K562 (cell line): Measurements from ENCODE around the gene ZMYND8. TPM values are rescaled to one million over a fixed set of nuclear protein-coding genes. Genes with fewer than 3 reads are reported as not detected.

ENCODE experiments used
- BCOR ChIP-seq: fragments of 450-650 bp; IDR thresholded peaks from 2 replicates; pipeline ENCODE4 v1.6.1; 2016
- CBFA2T3 ChIP-seq: fragments of 450-650 bp; IDR thresholded peaks from 2 replicates; pipeline ENCODE4 v1.6.1; 2017
- CEBPB ChIP-seq: fragments of 450-650 bp; IDR thresholded peaks from 2 replicates; pipeline ENCODE4 v1.6.1; 2016; ENCODE audit warnings: missing genetic modification characterization, missing compliant biosample characterization
- ESRRA ChIP-seq: fragments of 450-650 bp; IDR thresholded peaks from 2 replicates; pipeline ENCODE4 v1.6.1; 2014; ENCODE audit warnings: low read depth, mild to moderate bottlenecking, moderate library complexity, borderline replicate concordance
- FOSL1 ChIP-seq: fragments of 200-800 bp; sonication (Bioruptor generic); conservative IDR thresholded peaks from 2 replicates; pipeline ENCODE4 v1.6.1; 2016; ENCODE audit warnings: missing genetic modification characterization, missing compliant biosample characterization
- GABPA ChIP-seq: fragments of 200-800 bp; sonication (Bioruptor generic); conservative IDR thresholded peaks from 2 replicates; pipeline ENCODE4 v1.6.1; 2016; ENCODE audit warnings: low read depth, missing genetic modification characterization, missing compliant biosample characterization
- GABPB1 ChIP-seq: sonication (generic); formaldehyde crosslinking; IDR thresholded peaks from 2 replicates; pipeline ENCODE4 v1.8.0; 2022; ENCODE audit warnings: mild to moderate bottlenecking, missing genetic modification reagents
- JUN ChIP-seq, 2 experiments: sonication (generic) in 1 of 2; formaldehyde crosslinking in 1 of 2; IDR thresholded peaks; 2 replicates each; pipeline versions ENCODE4 v1.6.1 to v1.8.0; 2012 to 2022; ENCODE audit warnings: borderline replicate concordance in 2 of 2, mild to moderate bottlenecking in 2 of 2, improper control_type of control experiment in 1 of 2, low read depth in 1 of 2, low read length in 1 of 2, missing genetic modification reagents in 1 of 2
- KDM1A ChIP-seq, 2 experiments: fragments of 450-650 bp; IDR thresholded peaks; 2 replicates each; pipeline ENCODE4 v1.6.1; 2016; ENCODE audit warnings: mild to moderate bottlenecking in 2 of 2
- KDM2B ChIP-seq: fragments of 250-450 bp; sonication (Bioruptor Pico); IDR thresholded peaks from 2 replicates; pipeline ENCODE4 v1.8.0; 2021; ENCODE audit warnings: mild to moderate bottlenecking, moderate library complexity
- MECOM ChIP-seq: fragments of 250-450 bp; sonication (Bioruptor Pico); IDR thresholded peaks from 2 replicates; pipeline ENCODE4 v1.8.0; 2022; ENCODE audit warnings: inconsistent platforms
- MTA3 ChIP-seq: fragments of 450-650 bp; formaldehyde crosslinking; IDR thresholded peaks from 2 replicates; pipeline ENCODE4 v1.6.1; 2017; ENCODE audit warnings: mild to moderate bottlenecking, borderline replicate concordance
- NUFIP1 ChIP-seq: fragments of 450-650 bp; IDR thresholded peaks from 2 replicates; pipeline ENCODE4 v1.6.1; 2018; ENCODE audit not compliant: partially characterized antibody
- RB1 ChIP-seq: fragments of 450-650 bp; IDR thresholded peaks from 2 replicates; pipeline ENCODE4 v1.6.1; 2017; ENCODE audit warnings: low read depth, mild to moderate bottlenecking
- TAF7 ChIP-seq: fragments of 450-650 bp; IDR thresholded peaks from 2 replicates; pipeline ENCODE4 v1.6.1; 2016; ENCODE audit warnings: missing genetic modification characterization, missing compliant biosample characterization
- ZBTB8A ChIP-seq: fragments of 450-650 bp; IDR thresholded peaks from 2 replicates; pipeline ENCODE4 v1.6.1; 2018; ENCODE audit warnings: mild to moderate bottlenecking, moderate library complexity; ENCODE audit not compliant: partially characterized antibody
- polyA plus RNA-seq, 8 experiments: library from polyadenylated mRNA; depleted of rRNA in 4 of 8; stranded (reverse) in 5 of 8; unstranded in 3 of 8; fragments of >200 nt; fragmentation: Nextera tagmentation in 2 of 8; fragmentation: Illumina TruSeq in 1 of 8; extraction: Ambion mirVana in 2 of 8; extraction: Trizol in 1 of 8; gene quantifications; 2 replicates each; pipeline versions ENCODE4 v1.2.1 to v1.2.3, GENCODE V29; 2011 to 2014; ENCODE audit warnings: inconsistent platforms in 1 of 8, missing spikeins in 1 of 8
- total RNA-seq, 7 experiments: library from RNA; depleted of rRNA in 6 of 7; stranded (reverse); fragments of >200 nt in 6 of 7; fragmentation: Illumina TruSeq in 2 of 7; extraction: Trizol in 2 of 7; gene quantifications; 2 replicates each; pipeline versions ENCODE4 v1.2.1 to v1.2.3, GENCODE V29; 2011 to 2021; ENCODE audit warnings: low replicate concordance in 1 of 7
- TF ChIP-seq, protein P1 (sequence below), 2 experiments: fragments of 450-650 bp; conservative IDR thresholded peaks; 2 replicates each; pipeline ENCODE4 v1.6.1; 2017; ENCODE audit warnings: mild to moderate bottlenecking in 2 of 2, moderate library complexity in 2 of 2
- TF ChIP-seq, protein P2 (sequence below): sonication (generic); formaldehyde crosslinking; IDR thresholded peaks from 2 replicates; pipeline ENCODE4 v1.9.0; 2022; ENCODE audit warnings: mild to moderate bottlenecking, missing genetic modification reagents
- TF ChIP-seq, protein P3 (sequence below): fragments of 450-650 bp; formaldehyde crosslinking; conservative IDR thresholded peaks from 2 replicates; pipeline ENCODE4 v1.4.0; 2022; ENCODE audit warnings: mild to moderate bottlenecking, missing genetic modification characterization
- TF ChIP-seq, protein P4 (sequence below): IDR thresholded peaks from 2 replicates; pipeline ENCODE4 v1.6.1; 2012; ENCODE audit warnings: low read depth, low read length, improper control_type of control experiment, borderline replicate concordance

ZMYND8 gene
- total and polyA plus RNA-seq, 9 of the 15 experiments (the other 6 are each of a cell fraction or from before 2014, with no cell fraction given) = 31.8 to 148 (median 71.9) TPM

DNA sequence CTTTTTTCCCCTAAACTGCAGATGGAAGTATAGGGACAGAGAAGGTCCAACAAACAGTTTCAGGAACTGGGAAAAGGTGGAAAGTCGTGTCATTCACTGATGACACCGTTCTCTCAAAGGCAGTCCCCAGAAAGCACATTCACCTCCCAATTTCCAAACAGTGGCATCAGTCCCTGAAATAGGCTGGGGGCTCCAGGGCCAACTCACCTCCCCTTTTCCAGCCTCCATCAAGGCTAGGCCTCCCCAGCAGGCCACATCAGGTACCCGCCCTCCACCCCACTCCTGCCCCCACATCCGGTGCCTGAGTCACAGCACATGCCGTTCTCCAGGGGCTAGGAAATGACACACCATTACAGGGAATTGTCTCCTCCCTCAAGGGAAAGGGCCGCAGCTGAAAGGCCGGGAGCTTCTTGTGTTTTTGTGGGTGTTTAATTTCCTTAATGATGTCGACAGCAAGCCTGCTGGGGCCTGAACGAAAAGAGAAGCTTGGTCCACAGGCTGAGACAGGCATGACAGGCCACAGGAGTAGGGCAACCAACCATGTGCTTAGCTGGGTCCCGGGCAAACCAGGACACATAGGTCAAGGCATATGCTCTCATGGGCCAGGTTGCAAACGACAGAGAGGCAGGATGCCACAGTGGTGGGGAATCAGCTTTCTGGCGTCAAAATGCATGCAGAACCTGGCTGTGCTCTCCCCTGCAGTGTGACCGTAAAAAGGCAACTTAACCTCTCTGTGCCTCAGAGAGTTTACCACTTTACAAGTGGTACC lies 39.2 kb downstream of the ZMYND8 start (continued):
- TF ChIP-seq, protein P1, sequence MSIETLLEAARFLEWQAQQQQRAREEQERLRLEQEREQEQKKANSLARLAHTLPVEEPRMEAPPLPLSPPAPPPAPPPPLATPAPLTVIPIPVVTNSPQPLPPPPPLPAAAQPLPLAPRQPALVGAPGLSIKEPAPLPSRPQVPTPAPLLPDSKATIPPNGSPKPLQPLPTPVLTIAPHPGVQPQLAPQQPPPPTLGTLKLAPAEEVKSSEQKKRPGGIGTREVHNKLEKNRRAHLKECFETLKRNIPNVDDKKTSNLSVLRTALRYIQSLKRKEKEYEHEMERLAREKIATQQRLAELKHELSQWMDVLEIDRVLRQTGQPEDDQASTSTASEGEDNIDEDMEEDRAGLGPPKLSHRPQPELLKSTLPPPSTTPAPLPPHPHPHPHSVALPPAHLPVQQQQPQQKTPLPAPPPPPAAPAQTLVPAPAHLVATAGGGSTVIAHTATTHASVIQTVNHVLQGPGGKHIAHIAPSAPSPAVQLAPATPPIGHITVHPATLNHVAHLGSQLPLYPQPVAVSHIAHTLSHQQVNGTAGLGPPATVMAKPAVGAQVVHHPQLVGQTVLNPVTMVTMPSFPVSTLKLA (conservative IDR thresholded peaks at IDR 0.05) = peak; percentile 69 to 86
- no peak for TF ChIP-seq TAF7
- TF ChIP-seq GABPB1 (CRISPR knock-in tag) = peak; percentile 60; the same call in 1 of the 2 replicates
- TF ChIP-seq, protein P2, sequence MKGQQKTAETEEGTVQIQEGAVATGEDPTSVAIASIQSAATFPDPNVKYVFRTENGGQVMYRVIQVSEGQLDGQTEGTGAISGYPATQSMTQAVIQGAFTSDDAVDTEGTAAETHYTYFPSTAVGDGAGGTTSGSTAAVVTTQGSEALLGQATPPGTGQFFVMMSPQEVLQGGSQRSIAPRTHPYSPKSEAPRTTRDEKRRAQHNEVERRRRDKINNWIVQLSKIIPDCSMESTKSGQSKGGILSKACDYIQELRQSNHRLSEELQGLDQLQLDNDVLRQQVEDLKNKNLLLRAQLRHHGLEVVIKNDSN (CRISPR knock-in tag) = no peak
- TF ChIP-seq, protein P3, sequence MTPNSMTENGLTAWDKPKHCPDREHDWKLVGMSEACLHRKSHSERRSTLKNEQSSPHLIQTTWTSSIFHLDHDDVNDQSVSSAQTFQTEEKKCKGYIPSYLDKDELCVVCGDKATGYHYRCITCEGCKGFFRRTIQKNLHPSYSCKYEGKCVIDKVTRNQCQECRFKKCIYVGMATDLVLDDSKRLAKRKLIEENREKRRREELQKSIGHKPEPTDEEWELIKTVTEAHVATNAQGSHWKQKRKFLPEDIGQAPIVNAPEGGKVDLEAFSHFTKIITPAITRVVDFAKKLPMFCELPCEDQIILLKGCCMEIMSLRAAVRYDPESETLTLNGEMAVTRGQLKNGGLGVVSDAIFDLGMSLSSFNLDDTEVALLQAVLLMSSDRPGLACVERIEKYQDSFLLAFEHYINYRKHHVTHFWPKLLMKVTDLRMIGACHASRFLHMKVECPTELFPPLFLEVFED = 0 out of 2 replicates have a peak, but pooled peaks have one; percentile 34
- TF ChIP-seq MECOM (CRISPR knock-in tag) = 0 out of 2 replicates have a peak, but pooled peaks have one; percentile 32
- TF ChIP-seq KDM1A (IDR thresholded peaks at IDR 0.05) = peak; percentile 25 to 50; a peak in 2 of 4 replicates
- peak; percentile 94 for TF ChIP-seq FOSL1
- TF ChIP-seq GABPA = peak; percentile 80
- TF ChIP-seq CBFA2T3 = peak; percentile 40
- peak; percentile 88 for TF ChIP-seq JUN (IDR thresholded peaks at IDR 0.05; ENCODE audit: borderline replicate concordance, low read depth, low read length)
- TF ChIP-seq JUN (CRISPR knock-in tag; IDR thresholded peaks at IDR 0.05; ENCODE audit: borderline replicate concordance) = no peak
- TF ChIP-seq CEBPB = no peak
- 0 out of 2 replicates have a peak, but pooled peaks have one; percentile 16 for TF ChIP-seq BCOR
- TF ChIP-seq KDM2B (CRISPR knock-in tag) = no peak
- peak; percentile 20; the same call in 1 of the 2 replicates for TF ChIP-seq ESRRA
- TF ChIP-seq ZBTB8A = no peak
- TF ChIP-seq MTA3 = no peak
- no peak for TF ChIP-seq NUFIP1
- peak; percentile 28; the same call in 1 of the 2 replicates for TF ChIP-seq RB1
- TF ChIP-seq, protein P4, sequence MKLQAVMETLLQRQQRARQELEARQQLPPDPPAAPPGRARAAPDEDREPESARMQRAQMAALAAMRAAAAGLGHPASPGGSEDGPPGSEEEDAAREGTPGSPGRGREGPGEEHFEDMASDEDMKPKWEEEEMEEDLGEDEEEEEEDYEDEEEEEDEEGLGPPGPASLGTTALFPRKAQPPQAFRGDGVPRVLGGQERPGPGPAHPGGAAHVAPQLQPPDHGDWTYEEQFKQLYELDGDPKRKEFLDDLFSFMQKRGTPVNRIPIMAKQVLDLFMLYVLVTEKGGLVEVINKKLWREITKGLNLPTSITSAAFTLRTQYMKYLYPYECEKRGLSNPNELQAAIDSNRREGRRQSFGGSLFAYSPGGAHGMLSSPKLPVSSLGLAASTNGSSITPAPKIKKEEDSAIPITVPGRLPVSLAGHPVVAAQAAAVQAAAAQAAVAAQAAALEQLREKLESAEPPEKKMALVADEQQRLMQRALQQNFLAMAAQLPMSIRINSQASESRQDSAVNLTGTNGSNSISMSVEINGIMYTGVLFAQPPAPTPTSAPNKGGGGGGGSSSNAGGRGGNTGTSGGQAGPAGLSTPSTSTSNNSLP = 0 out of 2 replicates have a peak, but pooled peaks have one; percentile 16
